GM18499 (cell line): ENCODE data around the gene RTEL1.
"Not testable (repeated sequence)": the region's sequence is repeated elsewhere in the genome, so short reads cannot be mapped to it uniquely, and the experiment has no call there.

ENCODE experiments used
- ATAC-seq: cut with Tn5 transposase; IDR thresholded peaks from one replicate; pipeline ENCODE4 v1.9.1; 2021; ENCODE audit warnings: moderate number of reproducible peaks; ENCODE audit not compliant: insufficient read depth, unreplicated experiment

RTEL1 gene

DNA sequence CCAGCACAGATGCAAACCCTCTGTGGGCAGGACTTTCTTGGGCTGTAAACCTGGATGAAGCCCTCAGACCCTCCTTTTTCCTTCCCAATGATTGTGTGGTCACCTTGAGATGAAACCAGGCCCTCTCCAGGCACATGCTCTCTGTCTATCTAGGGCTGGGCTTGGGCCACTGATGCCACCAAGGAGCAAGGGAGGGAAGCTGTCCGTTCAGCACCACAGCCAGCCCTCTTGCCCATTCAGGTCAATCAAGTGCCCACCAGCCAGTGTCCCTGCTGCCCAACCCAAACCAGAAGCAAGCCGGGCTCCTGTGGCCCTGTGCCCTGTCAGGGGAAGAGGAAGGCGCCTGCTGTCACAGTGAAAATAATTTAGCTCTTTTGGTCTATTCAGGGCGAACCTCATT, 12.9 kb upstream of the RTEL1 start:
- ATAC-seq = no peak

DNA sequence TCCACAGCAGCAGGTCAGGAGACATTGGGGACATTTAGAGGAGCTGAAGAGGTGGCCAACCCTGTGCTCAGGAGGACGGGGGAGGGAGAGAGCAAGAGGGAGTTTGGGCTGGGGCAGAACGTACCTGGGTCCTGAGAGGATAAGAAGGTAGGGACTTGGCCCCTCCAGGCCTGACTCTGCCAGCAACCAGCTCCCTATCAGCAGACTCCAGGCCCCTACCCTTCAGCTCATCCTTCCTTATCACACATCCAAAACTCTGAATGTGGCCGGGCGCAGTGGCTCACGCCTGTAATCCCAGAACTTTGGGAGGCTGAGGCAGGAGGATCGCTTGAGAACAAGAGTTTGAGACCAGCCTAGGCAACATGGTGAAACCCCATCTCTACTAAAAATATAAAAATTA, 9.9 kb upstream of the RTEL1 start:
- ATAC-seq = no peak

DNA sequence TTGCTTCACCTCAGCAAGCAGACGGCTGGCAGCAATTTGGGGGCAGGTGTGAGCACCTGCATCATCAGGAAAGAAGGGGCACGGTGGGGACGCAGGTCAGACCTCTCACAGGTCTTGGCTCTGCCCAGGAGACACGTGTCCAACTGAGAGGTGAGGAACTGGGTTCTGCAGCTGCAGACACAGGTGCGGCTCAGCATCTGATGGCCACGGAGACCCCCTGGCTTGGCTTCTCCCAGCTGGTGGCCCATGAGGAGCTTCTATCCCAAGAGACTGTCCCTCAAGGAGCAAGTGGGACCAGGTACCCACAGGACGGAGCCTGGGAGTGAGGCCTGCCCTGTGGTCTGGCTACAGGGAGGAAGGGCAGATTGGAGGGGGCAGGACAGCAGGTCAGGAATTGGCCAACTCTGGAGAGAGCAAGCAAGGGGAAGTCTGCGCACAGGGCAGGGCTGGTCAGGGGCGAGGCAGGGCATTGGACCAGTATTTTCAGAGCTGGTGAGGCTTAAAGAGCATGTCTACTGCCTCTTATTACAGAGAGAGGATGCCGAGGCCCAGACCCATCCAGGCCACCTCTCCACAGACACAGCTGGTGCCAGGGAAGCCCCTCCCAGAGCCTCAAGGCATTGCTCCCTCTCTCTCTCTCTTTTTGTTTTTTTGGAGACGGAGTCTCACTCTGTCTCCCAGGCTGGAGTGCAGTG, 9.1 kb upstream of the RTEL1 start:
- ATAC-seq = no peak

DNA sequence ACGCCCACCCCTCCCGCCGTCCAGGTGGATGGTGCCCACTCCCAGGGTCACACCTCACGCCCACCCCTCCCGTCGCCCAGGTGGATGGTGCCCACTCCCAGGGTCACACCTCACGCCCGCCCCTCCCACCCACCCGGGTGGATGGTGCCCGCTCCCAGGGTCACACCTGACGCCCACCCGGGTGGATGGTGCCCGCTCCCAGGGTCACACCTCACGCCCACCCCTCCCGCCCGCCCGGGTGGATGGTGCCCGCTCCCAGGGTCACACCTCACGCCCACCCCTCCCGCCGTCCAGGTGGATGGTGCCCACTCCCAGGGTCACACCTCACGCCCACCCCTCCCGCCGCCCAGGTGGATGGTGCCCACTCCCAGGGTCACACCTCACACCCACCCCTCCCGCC, 7.6 kb upstream of the RTEL1 start:
- not testable (repeated sequence) for ATAC-seq

DNA sequence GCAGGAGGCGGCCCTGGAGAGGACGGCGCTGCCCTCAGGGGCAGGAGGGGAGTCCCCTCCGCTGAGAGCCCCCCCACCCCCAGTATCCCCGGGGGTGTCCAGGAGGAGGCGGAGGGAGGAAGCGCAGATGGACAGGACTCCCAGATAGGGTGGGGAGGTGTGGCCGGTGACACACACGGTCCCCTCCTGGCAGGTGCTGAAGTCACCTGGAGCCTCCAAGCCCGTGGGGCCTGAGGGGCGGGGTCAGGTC, 6.2 kb upstream of the RTEL1 start:
- no peak for ATAC-seq

DNA sequence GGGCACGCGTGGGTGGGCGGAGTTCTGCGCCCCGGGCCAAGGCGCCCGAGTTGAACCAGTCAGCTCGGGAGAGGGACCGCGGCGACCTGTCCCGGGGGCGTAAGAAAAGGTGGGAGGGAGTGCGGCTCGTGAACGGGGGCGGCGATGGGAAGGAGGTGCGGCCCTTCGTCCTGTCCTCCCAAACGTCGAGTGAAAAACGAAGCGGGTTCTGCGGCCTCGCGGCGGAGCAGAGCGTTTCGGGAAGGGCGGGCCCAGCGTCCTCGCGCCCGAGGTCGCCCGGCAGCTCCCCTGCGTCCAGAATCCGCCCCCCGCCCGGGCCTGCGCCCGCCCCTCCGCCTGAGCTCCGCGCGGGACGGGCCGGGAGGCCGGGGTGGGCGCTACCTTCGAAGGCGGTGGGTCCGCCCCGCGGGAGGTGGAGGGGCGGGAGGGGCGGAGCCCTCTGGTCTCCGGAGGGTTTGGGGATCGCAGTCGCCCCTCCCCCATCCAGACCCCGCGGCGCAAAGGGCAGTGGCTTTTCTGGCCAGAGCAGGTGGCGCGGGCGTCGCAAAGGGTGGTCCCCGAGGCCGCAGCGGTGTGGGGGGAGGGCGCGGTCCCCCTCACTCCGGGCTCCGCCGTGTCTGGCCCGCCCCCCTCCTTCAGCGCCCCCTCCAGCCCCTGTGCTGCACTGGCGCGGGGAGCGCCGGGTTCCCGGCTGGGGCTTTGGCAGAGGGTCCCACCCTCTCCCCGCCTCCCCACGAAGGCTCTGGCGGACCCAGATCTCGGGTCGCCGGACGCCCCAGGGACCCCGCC, 5.7 kb upstream of the RTEL1 start:
- ATAC-seq = no peak

DNA sequence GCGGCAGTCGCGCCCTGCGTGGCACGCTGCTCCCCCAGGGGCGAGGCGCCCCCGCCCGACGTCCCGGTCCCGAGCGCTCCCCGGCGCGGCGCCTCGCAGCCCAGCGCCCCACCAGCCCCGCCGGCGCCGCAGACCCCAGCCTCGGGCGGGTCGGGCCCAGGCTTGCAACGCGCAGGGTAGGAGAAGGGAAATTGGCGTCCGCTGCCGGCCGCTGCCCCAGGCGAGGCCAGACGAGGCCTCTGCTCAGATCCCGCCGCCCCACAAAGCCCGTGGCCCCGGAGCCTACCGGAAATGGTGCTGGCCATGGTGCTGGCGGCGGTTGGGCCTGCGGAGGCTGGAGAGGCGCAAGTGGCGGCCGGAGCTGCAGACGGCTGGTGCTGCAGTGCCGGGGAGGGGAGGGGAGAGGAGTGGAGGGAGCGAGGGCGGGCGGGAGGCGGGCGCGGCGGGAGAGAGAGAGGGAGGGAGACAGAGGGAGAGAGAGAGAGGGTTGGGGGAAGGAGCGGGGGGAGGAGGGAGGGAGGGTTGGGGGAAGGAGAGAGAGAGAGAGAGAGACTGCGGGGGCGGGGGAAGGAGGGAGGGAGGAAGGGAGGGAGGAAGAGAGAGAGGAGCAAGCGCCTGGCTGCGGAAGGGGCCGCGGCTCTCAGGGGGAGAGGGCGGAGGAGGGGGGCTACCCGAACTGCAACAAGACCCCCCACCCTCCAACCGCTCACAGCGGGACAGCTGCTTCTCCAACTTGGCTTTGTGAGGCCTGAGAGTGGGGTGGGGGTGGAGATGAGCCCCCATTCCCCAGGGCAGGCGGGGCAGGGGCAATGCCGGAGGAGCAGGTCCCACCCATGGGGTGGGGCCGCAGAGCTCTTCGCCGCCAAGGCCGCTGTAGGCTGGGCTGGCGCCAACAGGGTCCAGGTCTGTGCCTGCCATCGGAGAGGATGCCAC, 4.8 kb upstream of the RTEL1 start, which contains the start of gene STMN3:
Gene STMN3 (minus strand): TSS at position 384 of the 933 bp plus-strand sequence. CDS start 79 bp downstream, at position 305.
- no peak for ATAC-seq

DNA sequence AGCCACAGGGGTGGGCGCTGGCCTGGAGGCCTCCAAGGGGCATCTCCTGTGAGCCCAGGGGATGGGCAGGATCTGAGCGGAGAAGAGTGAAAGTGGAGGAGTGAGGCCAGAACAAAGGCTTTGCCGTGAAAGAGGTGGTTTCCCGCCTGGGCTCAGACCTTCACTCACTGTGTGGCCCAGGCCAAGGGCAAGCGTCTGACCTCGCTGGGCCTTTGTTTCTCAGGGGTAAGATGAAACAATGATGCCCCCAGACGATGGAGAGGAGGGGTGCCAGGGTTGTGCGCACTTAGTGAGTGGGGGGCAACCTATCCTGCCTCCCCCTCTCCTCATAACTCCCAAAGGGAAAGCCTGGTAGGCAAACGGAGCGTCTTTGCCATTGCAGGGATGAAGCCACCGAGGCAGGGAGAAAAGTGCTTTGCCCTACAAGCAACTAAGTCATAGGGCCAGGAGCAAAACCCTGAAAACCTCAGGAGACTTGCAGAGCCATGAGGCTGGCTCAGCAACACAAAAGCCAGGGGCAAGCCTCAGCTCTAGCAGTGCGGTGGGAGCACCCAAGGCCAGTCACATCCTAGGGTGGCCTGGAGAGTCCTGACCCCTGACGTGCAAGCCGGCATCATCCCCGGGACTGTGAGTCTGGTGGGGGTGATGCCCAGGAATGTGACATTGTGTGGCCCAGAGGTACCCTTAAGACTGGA, 4.0 kb upstream of the RTEL1 start:
- no peak for ATAC-seq

DNA sequence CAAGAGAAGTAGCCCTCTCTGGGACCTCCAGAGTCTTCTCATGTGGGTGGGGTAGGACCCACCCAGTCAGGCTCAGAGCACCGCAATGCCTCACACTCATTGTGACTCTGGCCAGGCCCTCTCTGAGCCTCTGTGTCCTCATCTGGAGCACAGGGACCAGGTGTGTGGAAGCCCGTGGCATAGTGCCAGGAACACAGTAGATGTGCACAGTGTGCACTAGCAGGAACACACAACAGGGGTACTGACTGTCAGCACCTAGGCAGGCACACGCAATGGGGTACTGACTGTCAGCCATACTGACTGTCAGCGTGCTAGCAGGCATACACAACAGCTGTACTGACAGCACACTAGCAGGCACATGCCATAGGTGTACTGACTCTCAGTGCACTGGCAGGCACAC, 2.9 kb upstream of the RTEL1 start:
- ATAC-seq = no peak

DNA sequence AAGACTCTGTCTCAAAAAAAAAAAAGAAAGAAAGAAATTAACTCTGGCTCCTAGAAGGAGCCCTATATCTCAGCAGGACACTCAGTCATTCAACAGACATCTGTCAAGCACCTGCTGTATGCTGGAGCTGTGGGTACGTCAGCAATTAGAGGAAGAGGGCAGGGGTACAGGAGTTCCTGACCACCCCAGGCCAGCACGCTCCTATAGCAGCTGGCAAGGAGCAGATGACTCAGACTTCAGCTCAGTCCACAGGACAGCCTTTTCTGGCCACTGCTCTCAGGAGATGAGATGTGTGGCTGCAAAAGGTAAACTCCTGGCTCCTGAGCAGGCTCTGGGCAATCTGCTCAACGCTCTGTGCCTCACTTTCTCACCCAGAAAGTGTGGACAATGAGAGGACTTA, 1.7 kb upstream of the RTEL1 start:
- ATAC-seq = no peak

DNA sequence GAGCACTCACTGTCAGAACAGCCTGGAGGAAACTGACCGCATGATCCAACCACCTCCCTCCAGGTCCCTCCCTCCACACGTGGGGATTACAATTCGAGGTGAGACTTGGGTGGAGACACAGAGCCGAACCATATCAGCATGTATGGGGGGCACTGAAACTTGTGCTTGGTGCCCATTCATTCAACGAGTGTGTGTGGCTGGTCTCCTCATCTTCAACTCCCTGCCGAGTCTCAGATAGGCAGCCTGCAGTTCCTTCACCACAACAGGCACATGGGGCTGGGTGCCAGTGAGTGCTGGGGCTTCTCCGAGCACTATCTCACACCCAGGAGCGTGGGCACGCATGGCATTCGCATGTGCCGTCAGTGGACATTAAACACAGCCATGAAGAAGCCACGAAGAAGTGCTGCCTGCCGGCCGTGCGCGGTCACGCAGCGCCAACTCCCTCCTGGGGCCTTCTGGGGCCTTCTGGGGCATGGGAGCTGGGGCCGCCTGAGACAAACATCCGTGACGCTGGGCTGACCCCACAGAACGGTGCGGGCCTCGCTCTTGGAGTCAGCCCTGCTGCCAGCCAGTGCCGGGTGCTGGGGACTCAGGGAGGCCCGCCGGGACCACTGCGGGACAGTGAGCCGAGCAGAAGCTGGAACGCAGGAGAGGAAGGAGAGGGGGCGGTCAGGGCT, 714 bp upstream of the RTEL1 start:
- no peak for ATAC-seq

DNA sequence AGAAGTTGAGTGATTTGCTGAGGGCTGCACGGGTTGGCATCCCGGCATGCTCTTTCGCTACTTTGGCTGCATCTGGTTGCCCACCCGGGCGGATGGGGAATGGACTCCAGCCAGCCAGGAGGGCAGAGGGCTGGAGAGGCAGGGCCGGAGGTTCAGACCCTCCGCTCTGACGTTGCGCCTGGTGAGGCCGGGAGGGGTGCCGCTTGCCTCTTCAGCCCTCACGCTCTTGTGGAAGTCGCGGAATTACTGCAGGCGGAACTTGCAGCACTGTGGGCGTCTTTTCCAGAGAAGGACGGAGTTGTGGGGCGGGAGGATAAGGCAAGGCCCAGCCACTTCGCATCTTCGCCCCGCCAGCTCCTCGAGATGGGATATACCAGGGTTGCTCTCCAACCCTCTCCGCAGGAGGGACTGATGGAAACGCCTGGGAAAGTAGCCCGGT, 656 bp downstream of the RTEL1 start:
- ATAC-seq = peak; percentile 19

DNA sequence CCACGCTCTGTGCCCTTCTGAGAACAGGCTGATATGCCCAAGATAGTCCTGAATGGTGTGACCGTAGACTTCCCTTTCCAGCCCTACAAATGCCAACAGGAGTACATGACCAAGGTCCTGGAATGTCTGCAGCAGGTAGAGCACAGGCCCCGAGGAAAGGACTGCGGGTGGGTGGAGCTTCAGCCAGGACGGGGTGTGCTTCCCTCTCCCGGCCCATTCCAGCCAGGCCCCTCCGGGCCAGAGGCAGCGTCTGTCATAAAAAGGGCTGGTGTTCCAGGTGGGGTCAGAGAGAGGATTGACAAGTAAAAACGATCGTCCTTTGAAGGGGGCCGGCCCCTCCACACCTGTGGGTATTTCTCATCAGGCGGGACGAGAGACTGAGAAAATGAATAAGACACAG, 1.3 kb downstream of the RTEL1 start:
- no peak for ATAC-seq

DNA sequence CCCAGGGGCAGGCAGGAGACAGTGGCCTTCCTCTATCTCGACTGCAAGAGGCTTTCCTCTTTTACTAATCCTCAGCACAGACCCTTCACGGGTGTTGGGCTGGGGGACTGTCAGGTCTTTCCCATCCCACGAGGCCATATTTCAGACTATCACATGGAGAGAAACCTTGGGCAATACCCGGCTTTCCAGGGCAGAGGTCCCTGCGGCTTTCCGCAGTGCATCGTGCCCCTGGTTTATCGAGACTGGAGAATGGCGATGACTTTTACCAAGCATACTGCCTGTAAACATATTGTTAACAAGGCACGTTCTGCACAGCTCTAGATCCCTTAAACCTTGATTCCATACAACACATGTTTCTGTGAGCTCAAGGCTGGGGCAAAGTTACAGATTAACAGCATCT, 2.1 kb downstream of the RTEL1 start:
- not testable (repeated sequence) for ATAC-seq

DNA sequence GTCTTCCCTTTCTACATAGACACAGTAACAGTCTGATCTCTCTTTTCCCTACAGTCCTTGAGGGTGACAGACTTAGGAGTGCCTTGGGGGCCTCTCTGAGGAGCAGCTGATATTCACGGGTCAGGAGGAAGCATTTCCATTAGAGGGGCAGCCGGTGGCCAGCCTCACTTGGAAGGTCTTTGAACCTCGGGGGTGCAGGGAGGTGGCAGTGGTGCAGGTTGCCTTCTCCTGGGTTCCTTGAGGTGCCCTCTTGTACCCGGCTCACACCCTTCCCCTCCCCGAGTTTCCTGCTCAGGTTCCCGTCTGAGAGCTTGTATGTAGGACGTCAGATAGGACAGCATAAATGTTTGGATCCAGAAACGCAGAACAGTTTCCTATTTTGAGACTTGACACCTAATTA, 2.5 kb downstream of the RTEL1 start:
- no peak for ATAC-seq

DNA sequence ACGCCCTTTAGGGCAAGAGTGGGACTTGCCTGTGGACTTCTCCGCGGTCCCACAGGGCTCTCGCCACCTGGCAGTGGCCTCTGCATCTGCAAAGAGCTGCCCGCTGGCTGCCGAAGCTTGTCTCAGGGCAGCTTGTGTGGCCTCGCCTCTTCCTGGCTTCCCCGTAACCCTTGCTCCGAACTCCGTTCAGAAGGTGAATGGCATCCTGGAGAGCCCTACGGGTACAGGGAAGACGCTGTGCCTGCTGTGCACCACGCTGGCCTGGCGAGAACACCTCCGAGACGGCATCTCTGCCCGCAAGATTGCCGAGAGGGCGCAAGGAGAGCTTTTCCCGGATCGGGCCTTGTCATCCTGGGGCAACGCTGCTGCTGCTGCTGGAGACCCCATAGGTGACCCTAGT, 3.0 kb downstream of the RTEL1 start:
- ATAC-seq = no peak

DNA sequence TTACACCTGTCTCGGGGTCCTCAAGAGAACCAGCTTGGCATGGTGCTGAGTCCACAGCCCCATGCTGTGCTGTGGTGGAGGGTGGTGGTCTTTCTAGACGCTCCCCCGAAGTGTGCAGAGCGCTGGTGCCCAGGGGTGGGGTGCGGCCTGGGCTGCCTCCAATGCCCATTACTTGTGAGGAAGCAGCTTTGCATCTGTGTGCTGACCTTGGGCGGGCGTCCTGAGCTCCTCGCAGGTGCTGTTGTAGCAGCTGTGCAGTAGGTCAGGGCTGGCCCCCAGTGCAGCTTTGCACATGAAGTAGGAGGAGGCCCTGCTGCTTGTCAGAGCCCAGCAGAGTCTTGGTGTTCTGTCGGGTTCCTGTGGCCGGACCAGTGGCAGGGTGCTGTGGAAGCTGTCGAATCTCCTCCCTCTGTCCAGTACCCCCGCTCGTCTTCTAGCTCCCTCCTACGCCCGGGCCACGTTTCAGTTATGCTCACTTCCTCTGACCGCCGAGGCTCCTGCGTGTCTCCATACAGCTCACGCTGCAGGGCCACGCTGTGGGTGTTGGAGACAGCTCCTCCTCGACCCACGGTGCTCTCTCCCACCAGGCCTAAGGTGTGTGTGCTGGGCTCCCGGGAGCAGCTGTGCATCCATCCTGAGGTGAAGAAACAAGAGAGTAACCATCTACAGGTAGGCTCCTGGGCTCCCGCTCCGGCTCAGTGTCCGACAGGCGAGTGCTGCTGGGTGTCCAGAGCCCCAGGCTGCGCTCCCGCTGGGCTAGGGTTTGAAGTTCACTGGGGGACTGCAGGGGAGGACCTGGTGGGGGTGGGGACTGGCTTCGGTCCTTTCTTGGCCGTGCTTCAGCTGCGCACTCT, 4.1 kb downstream of the RTEL1 start:
- no peak for ATAC-seq

DNA sequence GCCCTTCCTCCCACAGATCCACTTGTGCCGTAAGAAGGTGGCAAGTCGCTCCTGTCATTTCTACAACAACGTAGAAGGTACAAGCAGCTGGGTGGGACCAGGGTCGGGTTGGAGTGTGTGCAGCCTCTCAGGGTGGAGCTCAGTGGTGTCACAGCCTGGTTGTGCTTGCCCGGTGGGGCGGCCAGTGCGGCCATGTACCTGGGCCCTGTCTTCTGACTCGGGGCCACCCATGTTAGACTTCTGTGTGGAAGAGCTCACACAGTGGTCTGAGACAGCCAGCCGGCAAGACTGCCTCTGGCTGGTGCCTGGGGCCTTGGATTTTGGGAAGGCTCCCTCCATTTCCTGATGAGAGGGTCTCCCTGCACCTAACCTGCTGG, 4.7 kb downstream of the RTEL1 start:
- no peak for ATAC-seq
